Measurements from ENCODE around the gene HSPB8.

- TF ChIP-seq EZH2 (IDR thresholded peaks at IDR 0.05) = no peak
- no peak for TF ChIP-seq POLR2AphosphoS5 (IDR thresholded peaks at IDR 0.05; ENCODE audit: borderline replicate concordance, low read depth, low read length)
Observed at GRCh38 chr12:119181944-119182343, 3.2 kb downstream of the HSPB8 start.
